ENCODE data around the gene SPATS2.

Gene SPATS2

GRCh38 chr12:49476091-49476490 is 108.8 kb downstream of the SPATS2 start:
- no peaks in the 10 kb centered on the region for H3K36me3 Mint-ChIP-seq (ENCODE audit: low read depth)
- no peak overlapping the region for H3K4me3 Mint-ChIP-seq
- H3K27me3 Mint-ChIP-seq, result no peaks in the 10 kb centered on the region
- no peak for DNase-seq
- peaks cover 10% of the 10 kb centered on the region for H3K4me1 Mint-ChIP-seq (ENCODE audit: low read depth)
- H3K27ac Mint-ChIP-seq, result no peak overlapping the region
- no peaks in the 10 kb centered on the region for H3K9me3 Mint-ChIP-seq

GRCh38 chr12:49478949-49479664 is 111.8 kb downstream of the SPATS2 start:
- no peaks in the 10 kb centered on the region for H3K27me3 Mint-ChIP-seq
- H3K27ac Mint-ChIP-seq, result no peak overlapping the region
- H3K36me3 Mint-ChIP-seq (ENCODE audit: low read depth), result no peaks in the 10 kb centered on the region
- H3K4me3 Mint-ChIP-seq, result no peak overlapping the region
- H3K4me1 Mint-ChIP-seq (ENCODE audit: low read depth), result peaks cover 13% of the 10 kb centered on the region
- no peak for DNase-seq
- H3K9me3 Mint-ChIP-seq, result no peaks in the 10 kb centered on the region

DNA sequence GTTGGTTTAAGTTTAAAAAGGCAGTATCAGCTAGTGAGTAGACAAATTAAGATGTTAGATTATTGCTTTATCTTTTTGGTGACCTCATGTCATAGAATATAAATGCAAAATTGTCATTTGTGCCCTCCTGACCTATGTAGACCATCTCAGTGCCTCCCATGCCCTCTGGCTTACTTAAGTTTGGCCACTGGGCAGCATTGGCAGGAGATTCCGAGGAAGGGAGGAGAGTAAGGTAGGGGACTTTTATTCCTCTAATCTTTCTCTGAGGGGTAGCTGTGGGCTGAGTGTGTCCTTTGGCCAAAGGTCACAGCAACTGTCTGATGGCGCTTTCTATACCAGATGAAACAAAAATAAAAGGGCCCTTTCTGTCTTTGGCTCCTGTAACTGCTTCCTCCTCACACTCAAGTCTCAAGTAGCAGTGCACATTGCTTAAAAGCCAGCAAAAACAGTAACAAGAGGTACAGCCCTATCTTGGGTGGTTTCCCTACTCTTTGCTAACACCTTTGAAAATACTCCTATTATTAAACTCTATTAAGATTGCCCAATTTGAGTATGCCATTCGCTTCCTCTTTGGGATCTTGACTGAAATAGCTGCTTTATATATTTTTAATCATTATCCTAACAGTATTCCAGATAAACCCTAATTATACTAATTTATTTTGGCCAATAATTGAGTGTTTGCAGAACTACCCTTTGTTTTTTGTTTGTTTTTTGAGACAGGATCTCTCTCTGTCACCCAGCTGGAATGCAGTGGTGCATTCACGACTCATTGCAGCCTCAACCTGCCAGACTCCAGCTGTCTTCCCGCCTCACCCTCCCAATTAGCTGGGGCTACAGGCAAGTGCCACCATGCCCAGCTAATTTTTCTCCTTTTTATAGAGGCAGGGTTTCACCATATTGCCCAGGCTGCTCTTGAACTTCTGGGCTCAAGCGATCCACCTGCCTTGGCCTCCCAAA is 115.1 kb downstream of the SPATS2 start:
- H3K27ac Mint-ChIP-seq, result no peak overlapping the region

GRCh38 chr12:49483619-49484018 is 116.4 kb downstream of the SPATS2 start:
- Mint-ChIP-seq H3K36me3 (ENCODE audit: low read depth) (peaks cover 12% of the 10 kb centered on the region), H3K27ac (no peak overlapping the region), H3K4me1 (ENCODE audit: low read depth) (peaks cover 3% of the 10 kb centered on the region), H3K4me3 (no peak overlapping the region), H3K9me3 (no peaks in the 10 kb centered on the region), H3K27me3 (no peaks in the 10 kb centered on the region)
- no peak for DNase-seq

More for the DNA sequence above, 115.1 kb downstream of the SPATS2 start:
- no peaks in the 10 kb centered on the region for H3K9me3 Mint-ChIP-seq
- H3K4me1 Mint-ChIP-seq (ENCODE audit: low read depth), result peaks cover 4% of the 10 kb centered on the region
- H3K27me3 Mint-ChIP-seq, result no peaks in the 10 kb centered on the region
- no peak for DNase-seq
- H3K4me3 Mint-ChIP-seq, result no peak overlapping the region
- H3K36me3 Mint-ChIP-seq (ENCODE audit: low read depth), result peaks cover 12% of the 10 kb centered on the region

- H3K27me3 Mint-ChIP-seq, result no peaks in the 10 kb centered on the region
- peaks cover 22% of the 10 kb centered on the region for H3K36me3 Mint-ChIP-seq (ENCODE audit: low read depth)
- H3K27ac Mint-ChIP-seq, result no peak overlapping the region
- no peak overlapping the region for H3K4me3 Mint-ChIP-seq
- H3K9me3 Mint-ChIP-seq, result no peaks in the 10 kb centered on the region
- peaks cover 3% of the 10 kb centered on the region for H3K4me1 Mint-ChIP-seq (ENCODE audit: low read depth)
- no peak for DNase-seq
Observed at GRCh38 chr12:49487605-49488004, 120.3 kb downstream of the SPATS2 start.

DNA sequence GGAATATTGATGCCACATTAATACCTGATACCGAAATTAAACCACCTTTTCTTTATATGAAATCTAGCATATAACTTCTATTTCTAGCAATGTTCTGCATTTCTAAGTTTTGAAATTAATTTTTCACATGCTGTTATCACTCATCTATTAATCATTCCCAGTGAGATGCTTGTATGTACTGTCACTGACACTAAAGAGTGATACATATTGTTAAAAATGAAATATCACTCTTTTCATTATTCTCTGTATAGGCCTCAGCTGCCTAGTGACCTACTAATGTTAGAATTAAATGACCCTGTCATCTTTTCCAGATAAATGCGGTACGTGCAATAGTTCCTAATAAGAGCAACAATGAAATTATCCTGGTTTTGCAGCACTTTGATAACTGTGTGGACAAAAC is 121.9 kb downstream of the SPATS2 start:
- Mint-ChIP-seq H3K27ac (no peak overlapping the region), H3K36me3 (ENCODE audit: low read depth) (peaks cover 22% of the 10 kb centered on the region), H3K4me1 (ENCODE audit: low read depth) (no peaks in the 10 kb centered on the region), H3K4me3 (no peak overlapping the region), H3K27me3 (no peaks in the 10 kb centered on the region), H3K9me3 (no peaks in the 10 kb centered on the region)
- no peak for DNase-seq

DNA sequence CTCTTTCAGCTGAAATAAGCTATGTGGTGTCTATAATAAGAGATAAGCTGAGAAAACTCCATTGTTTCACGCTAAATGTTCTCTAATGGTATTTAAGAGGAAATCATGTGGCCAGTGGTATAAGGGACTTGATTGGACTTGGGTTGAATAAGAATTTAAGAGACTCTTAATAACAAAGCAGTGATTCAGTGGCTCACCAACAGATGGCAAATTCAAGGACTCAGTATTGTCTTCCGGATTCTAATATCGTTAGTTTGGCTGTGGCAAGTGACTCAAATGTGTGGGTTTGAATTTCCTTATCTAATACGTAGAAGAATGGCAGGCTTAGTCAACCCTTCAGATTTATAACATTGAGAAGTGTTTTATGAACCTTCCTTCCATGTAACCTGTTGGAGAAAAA is 122.5 kb downstream of the SPATS2 start:
- Mint-ChIP-seq H3K27ac (no peak overlapping the region), H3K4me1 (ENCODE audit: low read depth) (no peaks in the 10 kb centered on the region), H3K4me3 (no peak overlapping the region), H3K9me3 (no peaks in the 10 kb centered on the region), H3K27me3 (no peaks in the 10 kb centered on the region), H3K36me3 (ENCODE audit: low read depth) (peaks cover 25% of the 10 kb centered on the region)
- no peak for DNase-seq

DNA sequence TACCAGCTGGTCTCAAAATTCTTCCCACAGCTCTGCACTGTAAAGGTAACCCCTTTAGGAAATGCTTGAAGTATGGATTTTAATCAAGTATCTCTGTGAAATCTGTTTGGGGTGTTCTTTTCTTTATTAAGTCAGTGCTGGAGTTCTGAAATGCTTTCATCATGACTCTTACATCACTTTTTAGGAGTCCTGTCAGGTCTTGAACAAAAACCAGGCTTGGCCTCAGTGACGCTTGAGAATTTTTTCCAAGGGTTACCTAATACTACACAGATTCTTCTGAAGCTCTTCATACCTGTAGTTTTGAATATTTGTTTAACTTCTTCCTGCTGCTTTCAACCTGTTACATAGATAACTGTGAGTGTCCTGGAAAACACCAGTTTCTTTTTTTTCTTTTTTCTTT is 124.6 kb downstream of the SPATS2 start:
- H3K36me3 Mint-ChIP-seq (ENCODE audit: low read depth), result peaks cover 20% of the 10 kb centered on the region

GRCh38 chr12:49493900-49494299 is 126.6 kb downstream of the SPATS2 start:
- Mint-ChIP-seq H3K9me3 (no peaks in the 10 kb centered on the region), H3K4me1 (ENCODE audit: low read depth) (no peaks in the 10 kb centered on the region), H3K27me3 (no peaks in the 10 kb centered on the region), H3K27ac (no peak overlapping the region), H3K4me3 (no peak overlapping the region), H3K36me3 (ENCODE audit: low read depth) (peaks cover 28% of the 10 kb centered on the region)
- no peak for DNase-seq

More for the DNA sequence above, 124.6 kb downstream of the SPATS2 start:
- DNase-seq, result no peak
- H3K9me3 Mint-ChIP-seq, result no peaks in the 10 kb centered on the region
- no peaks in the 10 kb centered on the region for H3K4me1 Mint-ChIP-seq (ENCODE audit: low read depth)
- no peak overlapping the region for H3K27ac Mint-ChIP-seq
- H3K4me3 Mint-ChIP-seq, result no peak overlapping the region
- no peaks in the 10 kb centered on the region for H3K27me3 Mint-ChIP-seq

- Mint-ChIP-seq H3K4me1 (ENCODE audit: low read depth) (peaks cover 3% of the 10 kb centered on the region), H3K9me3 (no peaks in the 10 kb centered on the region), H3K27ac (no peak overlapping the region), H3K36me3 (ENCODE audit: low read depth) (peaks cover 29% of the 10 kb centered on the region), H3K27me3 (no peaks in the 10 kb centered on the region), H3K4me3 (no peak overlapping the region)
- no peak for DNase-seq
Observed at GRCh38 chr12:49496417-49497360, 129.4 kb downstream of the SPATS2 start.

DNA sequence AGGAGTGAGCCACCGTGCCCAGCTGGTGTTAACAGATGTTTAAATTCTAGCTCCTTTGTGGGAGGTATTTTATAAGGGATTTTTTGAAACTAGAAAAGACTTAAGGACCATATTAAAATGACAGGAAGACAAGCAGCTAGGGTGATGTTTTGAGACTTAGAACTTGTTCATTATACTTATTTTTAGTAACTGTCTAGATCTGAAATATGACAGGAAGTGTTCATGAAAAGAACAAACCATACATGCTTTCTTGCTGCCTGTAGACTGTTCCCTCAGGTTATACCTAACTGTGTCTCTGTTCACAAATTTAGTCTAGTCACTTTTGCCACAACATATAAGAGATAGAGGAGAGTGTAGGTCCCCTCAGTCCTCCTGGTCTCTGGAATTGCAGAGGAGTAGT is 134.6 kb downstream of the SPATS2 start:
- no peak for DNase-seq
- H3K36me3 Mint-ChIP-seq (ENCODE audit: low read depth), result peaks cover 25% of the 10 kb centered on the region
- no peak overlapping the region for H3K4me3 Mint-ChIP-seq
- H3K27me3 Mint-ChIP-seq, result no peaks in the 10 kb centered on the region
- peaks cover 11% of the 10 kb centered on the region for H3K4me1 Mint-ChIP-seq (ENCODE audit: low read depth)
- H3K9me3 Mint-ChIP-seq, result no peaks in the 10 kb centered on the region
- peak overlapping the region; percentile 22 for H3K27ac Mint-ChIP-seq

DNA sequence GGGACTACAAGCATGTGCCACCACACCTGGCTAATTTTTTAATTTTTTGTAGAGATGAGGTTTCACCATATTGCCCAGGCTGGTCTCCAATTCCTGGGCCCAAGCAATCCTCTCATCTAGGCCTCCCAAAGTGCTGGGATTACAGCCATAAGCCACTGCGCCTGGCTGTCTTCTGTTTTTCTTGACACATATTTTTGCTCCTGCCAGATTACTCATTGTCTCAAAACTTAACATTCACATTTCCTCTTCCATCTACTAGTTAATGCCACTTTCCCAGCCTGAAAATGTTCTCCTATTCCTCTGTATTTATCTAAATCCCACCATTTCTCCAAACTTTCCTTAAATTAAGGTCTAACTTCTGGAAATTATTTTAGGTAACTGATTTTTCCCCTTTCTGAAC is 135.3 kb downstream of the SPATS2 start:
- DNase-seq, result no peak
- H3K27me3 Mint-ChIP-seq, result no peaks in the 10 kb centered on the region
- peaks cover 20% of the 10 kb centered on the region for H3K36me3 Mint-ChIP-seq (ENCODE audit: low read depth)
- H3K9me3 Mint-ChIP-seq, result no peaks in the 10 kb centered on the region
- no peak overlapping the region for H3K27ac Mint-ChIP-seq
- H3K4me1 Mint-ChIP-seq (ENCODE audit: low read depth), result peaks cover 11% of the 10 kb centered on the region
- H3K4me3 Mint-ChIP-seq, result no peak overlapping the region

GRCh38 chr12:49503674-49504180 is 136.5 kb downstream of the SPATS2 start:
- Mint-ChIP-seq H3K27ac (no peak overlapping the region), H3K9me3 (no peaks in the 10 kb centered on the region), H3K4me1 (ENCODE audit: low read depth) (peaks cover 11% of the 10 kb centered on the region), H3K36me3 (ENCODE audit: low read depth) (peaks cover 18% of the 10 kb centered on the region), H3K27me3 (no peaks in the 10 kb centered on the region), H3K4me3 (no peak overlapping the region)
- DNase-seq, result no peak

DNA sequence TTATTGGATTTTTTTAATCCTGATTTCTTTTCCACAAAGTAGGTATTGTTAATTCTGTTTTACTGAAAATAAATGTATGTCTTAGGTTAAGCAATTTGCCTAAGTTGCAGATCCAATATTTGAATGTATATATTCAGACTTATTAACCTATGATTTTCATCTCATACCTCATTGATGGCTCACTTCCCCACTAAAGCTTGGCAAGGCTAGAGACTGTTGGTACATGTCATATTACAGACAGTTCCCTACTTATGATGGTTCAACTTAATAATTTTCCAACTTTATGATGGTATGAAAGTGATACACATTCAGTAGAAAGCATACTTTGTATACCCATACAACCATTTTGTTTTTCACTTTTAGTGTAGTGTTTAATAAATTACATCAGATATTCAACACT is 138.4 kb downstream of the SPATS2 start:
- no peak for DNase-seq
- Mint-ChIP-seq H3K9me3 (no peaks in the 10 kb centered on the region), H3K27me3 (no peaks in the 10 kb centered on the region), H3K36me3 (ENCODE audit: low read depth) (peaks cover 11% of the 10 kb centered on the region), H3K27ac (no peak overlapping the region), H3K4me3 (no peak overlapping the region), H3K4me1 (ENCODE audit: low read depth) (peaks cover 11% of the 10 kb centered on the region)

All from activated T-cell treated with anti-CD3 and anti-CD28 coated beads, Interleukin-2, amount 50 U/mL, for 24 hours (primary cell).